ENCODE data around the gene RBM4.

- TF ChIP-seq CTCF (IDR thresholded peaks at IDR 0.05), result no peak
- TF ChIP-seq POLR2A (IDR thresholded peaks at IDR 0.05), result no peak
- no peak for TF ChIP-seq POLR2AphosphoS5 (IDR thresholded peaks at IDR 0.05)
Observed at GRCh38 chr11:66653123-66653522, 14.6 kb downstream of the RBM4 start.

Data from prostate gland (tissue), 2 donors.